ENCODE results near the gene NFIC. TPM values are rescaled to one million over a fixed set of nuclear protein-coding genes. Genes with fewer than 3 reads are reported as not detected.
"Not testable (repeated sequence)": the region's sequence is repeated elsewhere in the genome, so short reads cannot be mapped to it uniquely, and the experiment has no call there.

Gene NFIC
- polyA plus RNA-seq, 3 donors = 25.2 to 26.2 (median 26.2) TPM

DNA sequence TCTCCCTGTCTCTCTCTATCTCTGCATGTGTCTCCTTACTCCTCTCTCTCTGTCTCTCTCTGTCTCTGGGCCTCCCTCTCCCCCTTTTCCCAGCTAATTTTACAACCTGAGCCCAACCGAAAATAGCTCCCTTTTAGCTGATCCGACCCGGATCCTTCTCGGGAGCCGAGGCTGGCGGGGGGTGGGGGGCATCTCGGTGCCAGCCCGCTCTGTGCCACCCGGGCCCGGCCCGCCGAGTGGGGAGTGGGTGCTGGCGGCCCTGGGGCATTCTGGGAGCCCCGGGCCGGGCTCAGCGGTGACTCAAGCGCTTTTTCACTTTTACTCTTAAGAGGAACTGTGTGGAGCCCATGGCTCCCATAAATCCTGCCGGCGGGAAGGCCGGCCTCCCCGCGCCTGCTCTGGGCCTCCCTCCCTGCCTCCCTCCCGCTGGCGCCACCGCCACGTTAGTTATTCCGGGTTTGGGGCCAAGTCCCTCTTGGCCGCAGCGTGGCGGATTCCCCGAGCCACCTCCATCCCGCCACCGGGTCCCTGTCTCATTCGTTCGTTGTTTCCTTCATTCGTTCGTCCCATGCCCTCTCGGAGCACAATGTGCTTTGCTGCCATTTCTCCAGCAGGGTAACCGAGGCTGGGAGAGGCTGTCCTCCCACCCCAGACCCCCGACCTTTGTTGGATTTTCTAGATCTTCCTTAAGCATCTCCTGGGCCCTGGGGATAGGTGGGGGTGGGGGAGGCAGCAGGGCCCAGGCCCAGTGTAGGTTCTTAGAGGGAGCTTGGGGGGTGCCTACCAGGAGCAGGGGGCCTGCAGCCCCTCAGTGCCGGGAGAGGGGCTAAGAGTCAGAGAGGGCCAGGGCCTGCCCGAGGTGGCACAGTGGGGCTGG is 3.2 kb downstream of the NFIC start:
- no peak for DNase-seq

DNA sequence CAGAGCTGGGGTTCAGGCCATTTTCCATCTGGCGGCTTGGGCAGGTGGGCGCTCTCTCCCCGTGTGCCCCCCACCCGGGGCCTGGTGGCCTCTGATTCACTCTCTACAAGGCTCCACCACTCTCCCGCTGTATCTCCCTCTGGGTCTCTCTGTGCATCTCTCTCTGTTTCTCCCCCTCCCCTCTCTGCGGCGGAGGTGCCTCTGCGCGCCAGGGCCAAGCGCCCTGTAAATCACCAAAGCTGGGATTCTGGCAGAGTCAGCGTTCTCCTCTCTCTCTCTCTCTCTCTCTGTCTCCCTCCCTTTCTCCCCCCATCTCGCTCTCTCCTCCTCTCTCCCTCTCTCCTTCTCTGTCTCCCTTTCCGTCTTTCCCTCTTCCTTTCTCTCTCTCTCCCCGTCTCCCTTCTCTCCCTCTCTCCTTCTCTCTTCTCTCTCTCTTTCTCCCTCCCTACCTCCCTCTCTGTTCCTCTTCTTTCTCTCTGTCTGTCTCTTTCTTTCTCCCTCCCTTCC is 3.9 kb downstream of the NFIC start:
- DNase-seq = no peak

DNA sequence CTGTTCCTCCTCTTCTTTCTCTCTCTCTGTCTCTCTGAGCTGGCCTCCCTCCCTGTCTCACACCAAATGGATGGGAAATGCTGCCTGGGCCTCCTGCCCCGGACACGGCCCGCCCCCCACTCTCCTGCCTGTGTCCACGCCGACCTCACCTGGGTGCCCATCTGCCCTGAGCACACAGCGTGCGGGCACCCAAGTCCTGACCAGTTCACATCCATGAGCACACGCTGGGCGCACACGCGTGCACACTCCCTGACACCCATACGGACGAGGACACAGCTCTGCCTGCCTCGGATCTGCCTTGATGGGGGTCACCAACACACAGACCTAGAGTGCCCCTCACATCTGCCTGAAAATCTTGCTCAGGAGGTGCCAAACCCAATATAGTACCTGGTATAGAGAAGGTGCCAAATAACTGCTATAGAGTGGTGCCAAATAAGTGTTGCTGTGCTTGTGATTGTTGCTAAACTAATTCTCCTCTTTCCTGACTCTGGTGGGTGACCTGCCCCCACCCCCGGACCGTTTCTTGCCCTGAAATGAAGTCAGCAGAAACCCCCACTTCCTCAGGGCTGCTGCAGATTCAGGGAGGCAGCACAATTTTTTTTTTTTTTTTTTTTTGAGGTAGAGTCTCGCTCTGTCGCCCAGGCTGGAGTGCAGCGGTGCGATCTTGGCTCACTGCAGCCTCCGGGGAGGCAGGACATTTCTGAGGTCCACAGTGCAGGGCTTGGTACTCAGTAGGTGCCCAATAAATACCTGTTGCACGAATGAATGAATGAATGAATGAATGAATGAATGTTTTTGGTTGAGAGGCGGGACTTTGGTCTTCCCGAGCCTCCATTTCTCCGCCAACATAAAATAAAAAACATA is 4.6 kb downstream of the NFIC start:
- no peak for DNase-seq

GRCh38 chr19:3372413-3372812 is 6.0 kb downstream of the NFIC start:
- no peak for DNase-seq

GRCh38 chr19:3373971-3374368 is 7.6 kb downstream of the NFIC start:
- DNase-seq = no peak

DNA sequence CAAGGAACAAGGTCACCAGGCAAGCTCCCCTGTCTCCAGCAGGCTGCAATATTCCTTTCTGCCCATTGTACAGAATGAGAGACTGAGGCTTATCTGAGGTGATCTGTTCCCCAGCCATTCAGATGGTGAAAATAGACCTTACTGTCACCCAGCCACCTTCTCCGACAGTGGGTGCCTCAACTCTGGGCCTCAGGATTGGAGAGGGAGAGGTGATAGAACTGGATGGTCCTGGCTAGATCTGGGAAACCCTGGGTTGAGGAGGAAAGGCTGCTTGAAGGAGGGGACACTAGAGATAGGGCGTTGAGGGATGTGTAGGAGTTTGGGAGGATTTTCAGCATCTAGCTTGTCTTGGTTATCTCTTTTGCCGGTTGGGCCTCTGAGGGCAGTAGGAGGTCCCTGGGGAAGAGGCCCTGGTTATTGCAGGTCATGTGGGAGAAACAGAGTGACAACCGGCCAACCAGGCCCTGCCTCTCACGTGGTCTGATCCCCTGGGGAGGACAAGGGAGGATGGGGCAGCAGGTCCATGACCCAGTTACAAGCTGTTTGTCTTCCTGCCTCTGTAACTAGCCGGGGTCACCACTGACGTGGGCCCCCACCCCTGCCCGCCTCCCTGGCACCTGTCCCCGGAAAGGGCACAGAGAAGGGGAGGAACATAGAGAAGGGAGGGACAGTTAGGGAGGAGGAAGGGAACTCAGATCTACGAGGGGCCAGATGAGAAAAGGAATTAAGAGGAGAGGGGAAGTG is 8.2 kb downstream of the NFIC start:
- DNase-seq = no peak

GRCh38 chr19:3375221-3376090 is 9.1 kb downstream of the NFIC start:
- no peak for DNase-seq

GRCh38 chr19:3376091-3376455 is 9.7 kb downstream of the NFIC start:
- not testable (repeated sequence) for DNase-seq

DNA sequence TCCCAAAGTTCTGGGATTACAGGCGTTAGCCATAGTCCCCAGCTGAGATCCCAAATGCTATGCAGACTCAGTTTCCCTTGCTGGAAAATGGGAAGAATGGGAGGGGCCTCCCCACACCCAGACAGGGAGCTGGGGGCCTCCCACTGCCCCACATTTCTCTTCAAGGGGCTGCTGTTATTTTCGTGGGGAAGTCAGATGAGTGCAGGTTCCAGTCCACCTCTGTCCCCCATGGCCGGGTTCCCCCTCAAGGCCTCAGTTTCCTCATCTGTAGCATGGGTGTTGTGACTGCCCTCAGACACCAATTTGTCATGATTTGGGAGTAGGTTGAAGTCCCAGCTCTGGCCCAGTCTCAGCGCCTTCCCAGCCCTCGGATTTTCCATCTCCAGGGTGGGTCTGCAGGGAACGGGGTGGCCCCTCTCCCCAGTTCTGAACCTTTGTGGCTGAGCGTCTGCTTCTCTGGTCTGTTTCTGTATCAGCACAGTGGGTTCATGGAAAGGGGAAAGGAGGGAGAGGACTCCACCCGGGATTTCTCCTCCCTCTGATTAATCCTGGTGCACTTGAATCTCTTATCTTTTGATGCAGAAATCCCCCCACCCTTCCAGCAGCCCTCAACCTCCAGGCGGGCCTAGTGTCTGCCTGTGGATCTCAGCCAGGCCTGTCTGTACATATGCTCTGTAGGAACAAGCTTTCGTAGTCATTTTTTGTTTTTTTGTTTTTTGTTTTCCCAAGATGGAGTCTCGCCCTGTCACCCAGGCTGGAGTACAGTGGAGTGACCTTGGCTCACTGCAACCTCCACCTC is 12.2 kb downstream of the NFIC start:
- no peak for DNase-seq

DNA sequence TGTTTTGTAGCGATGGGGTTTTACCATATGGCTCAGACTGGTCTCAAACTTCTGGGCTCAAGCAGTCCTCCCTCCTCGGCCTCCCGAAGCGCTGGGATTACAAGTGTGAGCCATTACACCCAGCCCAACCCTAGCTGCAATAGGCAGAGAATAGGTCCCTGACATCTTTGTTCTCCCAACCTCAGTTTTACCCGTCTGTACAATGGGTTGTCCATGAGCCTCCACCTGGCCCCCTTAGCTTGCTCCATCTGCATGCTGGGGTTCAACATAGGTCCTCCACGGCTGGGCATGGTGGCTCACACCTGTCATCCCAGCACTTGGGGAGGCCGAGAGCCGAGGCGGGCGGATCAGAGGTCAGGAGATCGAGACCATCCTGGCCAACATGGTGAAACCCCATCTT is 14.4 kb downstream of the NFIC start:
- DNase-seq = no peak

GRCh38 chr19:3381701-3382372 is 15.5 kb downstream of the NFIC start:
- no peak for DNase-seq

- no peak for DNase-seq
These were observed 16.2 kb downstream of the NFIC start for GRCh38 chr19:3382460-3383100.

DNA sequence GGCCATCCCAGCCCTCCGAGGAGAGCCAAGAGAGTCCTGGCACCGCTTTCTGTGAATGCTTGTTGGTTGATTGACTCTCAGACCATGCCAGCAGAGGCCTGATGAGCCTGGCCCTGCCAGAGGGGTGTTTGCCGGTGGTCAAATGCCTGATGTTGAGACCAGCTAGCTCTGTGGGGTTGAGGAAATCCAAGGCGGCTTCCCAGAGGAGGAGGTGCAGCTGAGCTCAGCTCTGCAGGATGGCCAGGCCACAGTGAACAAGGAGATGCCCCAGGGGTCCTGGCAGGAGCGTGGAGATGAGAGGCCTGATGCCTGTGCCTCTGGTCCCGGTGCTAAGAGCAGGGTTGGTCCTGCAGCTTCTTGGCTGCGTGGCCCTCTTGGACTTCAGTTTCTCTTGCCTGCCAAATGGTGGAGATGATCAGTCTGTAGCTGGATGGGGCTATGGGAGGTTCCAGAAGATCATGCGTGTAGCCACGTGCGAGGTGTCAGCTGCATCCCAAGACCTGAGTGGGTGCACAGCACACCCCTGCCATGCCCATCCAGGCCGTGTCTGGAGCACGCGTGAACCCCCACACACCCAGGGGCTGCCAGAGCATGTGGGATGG is 16.8 kb downstream of the NFIC start:
- DNase-seq = no peak

DNA sequence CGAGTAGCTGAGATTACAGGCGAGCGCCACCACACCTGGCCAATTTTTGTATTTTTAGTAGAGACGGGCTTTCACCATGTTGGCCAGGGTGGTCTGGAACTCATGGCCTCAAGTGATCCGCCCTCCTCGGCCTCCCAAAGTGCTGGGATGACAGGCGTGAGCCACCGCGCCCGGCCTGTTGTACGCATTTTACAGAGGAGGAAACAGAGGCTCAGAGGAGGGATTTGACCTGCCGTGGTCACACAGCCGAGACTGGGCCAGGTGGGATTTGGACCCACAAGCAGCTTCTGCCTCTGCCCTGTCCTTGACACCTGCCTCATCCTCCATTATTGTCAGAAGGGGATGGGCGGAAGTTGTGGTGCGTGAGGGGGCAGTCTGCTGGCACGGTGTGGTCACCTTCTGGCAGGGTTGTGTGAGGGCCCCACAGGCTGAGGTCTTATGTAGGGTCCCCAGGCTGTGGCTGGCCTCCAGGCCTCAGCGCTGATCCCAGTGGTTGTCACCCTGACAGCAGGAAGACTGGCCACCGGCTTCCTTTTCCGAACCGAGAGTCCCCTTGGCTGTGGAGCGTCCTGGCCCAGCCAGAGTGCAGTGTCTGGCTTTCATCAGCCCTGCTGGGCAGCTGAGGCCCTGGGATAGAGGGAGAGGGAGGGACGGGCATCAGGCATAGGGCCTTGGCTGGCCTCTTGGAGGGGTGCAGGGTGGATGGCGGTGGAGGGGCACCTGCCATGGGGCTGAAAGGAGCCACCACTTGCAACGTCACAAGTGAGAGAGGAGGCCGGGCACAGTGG is 20.3 kb downstream of the NFIC start:
- DNase-seq = no peak

- DNase-seq = no peak
These were observed 21.5 kb downstream of the NFIC start for GRCh38 chr19:3387645-3388589.

DNA sequence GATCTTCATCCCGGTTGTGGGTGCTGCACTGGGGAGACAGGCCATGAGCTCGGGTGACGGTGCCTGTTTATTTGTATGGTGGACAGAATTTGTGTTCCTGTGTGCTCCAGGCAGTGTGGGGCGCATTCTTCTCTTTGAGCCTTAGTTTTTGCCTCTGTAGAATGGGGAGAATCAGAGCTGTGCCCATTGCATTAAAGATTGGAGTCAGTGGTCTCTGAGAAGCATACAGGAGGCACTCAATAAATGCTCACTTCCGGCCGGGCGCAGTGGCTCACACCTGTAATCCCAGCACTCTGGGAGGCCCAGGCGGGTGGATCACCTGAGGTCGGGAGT is 23.0 kb downstream of the NFIC start:
- DNase-seq = no peak

DNA sequence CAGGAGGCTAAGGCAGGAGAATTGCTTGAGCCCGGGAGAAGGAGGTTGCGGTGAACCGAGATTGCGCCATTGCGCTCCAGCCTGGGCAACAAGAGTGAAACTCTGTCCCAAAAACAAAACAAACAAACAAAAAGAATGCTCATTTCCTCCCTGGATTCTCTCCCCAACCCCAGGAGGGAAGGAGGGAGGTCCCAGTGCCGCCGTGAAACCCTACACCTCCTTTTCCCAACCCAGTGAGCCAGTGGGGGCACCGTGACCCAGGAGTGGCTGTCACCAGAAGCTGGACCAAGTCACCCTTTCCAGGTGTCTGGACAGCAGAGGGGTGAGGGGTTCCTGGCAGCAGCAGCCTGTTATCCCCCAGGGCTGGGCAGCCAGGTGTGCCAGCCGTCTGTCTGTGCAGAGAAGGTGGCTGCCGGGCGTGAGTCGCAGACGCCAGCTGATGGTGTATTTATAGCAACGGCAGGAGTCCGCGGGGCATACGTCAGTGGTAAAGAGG is 23.5 kb downstream of the NFIC start:
- no peak for DNase-seq
